Inflammatory macrophage treated with lipopolysaccharide for 4 hours (primary cell): ENCODE results near the gene CASZ1.
A peak's percentile ranks its signal among the peaks of the same experiment; 100 is the strongest.

Source experiments
- DNase-seq: peaks from one replicate; pipeline ENCODE4 v3.0.0-alpha.2; 2020

Gene CASZ1

GRCh38 chr1:10820422-10820821 lies 24.0 kb upstream of the CASZ1 start:
- DNase-seq: no peak

- DNase-seq: no peak
Measured at GRCh38 chr1:10819198-10819901, 22.9 kb upstream of the CASZ1 start.

GRCh38 chr1:10818262-10819197 lies 22.1 kb upstream of the CASZ1 start:
- DNase-seq: no peak

DNA sequence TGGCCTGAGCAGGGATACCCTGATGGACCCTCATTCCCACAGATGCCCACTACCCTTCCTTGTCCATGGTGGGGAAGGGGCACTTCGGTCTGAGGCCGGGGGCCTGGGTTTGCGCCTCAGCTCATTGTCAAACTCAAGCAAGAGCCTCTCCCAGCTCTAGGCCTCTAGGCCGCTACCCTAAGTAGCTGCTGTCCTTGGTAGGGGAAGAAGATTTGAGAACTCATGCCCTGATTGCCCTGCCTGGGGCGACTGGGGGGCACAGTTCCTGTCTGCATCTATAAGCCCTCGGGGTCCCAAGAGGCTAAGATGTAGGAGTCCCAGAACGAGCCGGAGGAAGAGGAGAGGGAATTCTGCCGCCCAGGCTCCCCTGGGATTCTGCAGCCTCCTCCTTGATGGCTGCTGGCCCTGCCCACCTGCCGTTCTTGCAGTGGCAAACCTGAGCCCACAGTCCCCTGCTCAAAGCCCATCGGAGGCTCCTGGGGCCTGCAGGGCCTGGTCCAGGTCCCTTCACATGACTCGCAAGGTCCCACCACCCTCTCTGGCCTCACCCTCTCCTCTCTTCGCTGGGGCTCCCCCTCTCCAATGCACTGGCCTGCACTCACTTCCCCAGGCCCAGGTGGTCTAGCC lies 20.4 kb upstream of the CASZ1 start:
- no peak for DNase-seq

- no peak for DNase-seq
Measured at GRCh38 chr1:10816233-10816632, 19.8 kb upstream of the CASZ1 start.

DNA sequence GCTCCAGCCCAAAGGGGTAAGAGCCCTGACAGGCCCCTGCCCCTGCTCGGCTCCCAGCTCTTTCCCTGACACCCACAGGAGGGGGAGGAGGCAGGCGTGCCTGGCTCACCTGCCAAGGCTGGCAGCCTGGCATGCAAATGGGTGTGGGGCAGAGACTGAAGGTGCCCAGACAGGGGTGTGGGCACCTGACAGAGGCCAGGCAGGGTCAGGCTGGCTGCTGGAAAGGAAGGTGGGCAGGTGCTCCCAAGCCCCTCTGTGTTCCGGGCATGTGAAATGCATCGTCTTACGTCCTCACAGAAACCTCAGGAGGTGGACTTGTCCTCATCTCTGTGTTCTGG lies 19.4 kb upstream of the CASZ1 start:
- no peak for DNase-seq

- no peak for DNase-seq
Measured at GRCh38 chr1:10814976-10815857, 18.8 kb upstream of the CASZ1 start.

DNA sequence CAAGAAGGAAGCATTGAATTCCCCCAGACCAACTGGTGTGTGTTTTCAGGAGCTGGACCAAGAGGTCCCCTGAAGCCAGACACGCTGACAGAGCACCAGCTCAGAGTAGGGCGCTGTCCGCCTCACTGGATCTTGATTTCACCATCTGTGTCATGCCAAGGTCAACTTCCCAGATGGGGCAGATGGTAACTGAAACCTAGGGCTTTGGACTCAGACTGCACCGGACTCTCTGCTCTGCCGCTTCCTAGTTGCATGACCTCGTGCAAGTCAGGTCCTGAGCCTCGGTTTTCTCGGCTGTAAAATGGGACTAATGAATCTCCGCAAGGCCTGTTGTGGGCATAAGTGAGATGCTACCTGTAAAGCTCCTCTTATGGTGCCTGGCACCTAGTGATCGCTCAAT lies 17.9 kb upstream of the CASZ1 start:
- DNase-seq: no peak

DNA sequence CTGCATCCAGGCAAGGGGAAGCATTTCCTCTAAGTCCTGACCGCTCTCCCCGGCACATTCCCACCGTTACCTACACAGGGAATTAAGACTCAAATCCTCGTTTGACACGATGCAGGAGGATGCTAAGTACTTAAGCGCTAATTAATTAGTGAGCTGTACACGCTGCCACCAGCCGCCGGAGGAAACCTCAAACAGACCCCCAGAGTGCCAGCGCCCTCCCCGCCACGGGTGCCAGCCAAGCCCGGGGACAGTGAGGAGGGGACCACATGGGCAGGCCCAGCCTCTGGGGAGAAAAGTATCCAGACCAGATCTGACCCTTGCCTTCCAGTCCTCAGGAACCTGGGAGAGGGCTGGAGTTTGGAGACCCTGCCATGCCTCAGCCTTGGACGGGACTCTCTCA lies 17.4 kb upstream of the CASZ1 start:
- DNase-seq: no peak

- no peak for DNase-seq
Measured at GRCh38 chr1:10812387-10812915, 16.0 kb upstream of the CASZ1 start.

DNA sequence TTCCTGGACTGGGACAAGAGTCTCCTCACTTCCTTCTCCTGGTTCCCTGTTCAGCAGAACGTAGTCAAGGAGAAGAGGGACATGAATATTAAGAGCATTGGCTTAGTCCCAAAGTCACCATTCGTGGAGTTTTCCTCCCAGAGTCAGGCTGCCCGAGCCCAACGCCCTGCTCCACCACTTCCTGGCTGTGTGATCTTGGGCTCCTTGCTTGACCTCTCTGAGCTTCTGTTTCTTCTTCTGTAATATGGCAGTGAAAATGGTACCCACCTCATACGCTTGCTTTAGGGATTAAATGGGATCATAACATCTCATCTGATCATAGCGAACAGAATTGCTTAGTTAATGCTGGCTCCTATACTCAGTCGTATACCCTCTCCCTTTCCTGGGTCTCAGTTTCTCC lies 12.0 kb upstream of the CASZ1 start:
- no peak for DNase-seq

- DNase-seq: no peak
Measured at GRCh38 chr1:10806966-10807365, 10.5 kb upstream of the CASZ1 start.

- no peak for DNase-seq
Measured at GRCh38 chr1:10803971-10804820, 7.8 kb upstream of the CASZ1 start.

DNA sequence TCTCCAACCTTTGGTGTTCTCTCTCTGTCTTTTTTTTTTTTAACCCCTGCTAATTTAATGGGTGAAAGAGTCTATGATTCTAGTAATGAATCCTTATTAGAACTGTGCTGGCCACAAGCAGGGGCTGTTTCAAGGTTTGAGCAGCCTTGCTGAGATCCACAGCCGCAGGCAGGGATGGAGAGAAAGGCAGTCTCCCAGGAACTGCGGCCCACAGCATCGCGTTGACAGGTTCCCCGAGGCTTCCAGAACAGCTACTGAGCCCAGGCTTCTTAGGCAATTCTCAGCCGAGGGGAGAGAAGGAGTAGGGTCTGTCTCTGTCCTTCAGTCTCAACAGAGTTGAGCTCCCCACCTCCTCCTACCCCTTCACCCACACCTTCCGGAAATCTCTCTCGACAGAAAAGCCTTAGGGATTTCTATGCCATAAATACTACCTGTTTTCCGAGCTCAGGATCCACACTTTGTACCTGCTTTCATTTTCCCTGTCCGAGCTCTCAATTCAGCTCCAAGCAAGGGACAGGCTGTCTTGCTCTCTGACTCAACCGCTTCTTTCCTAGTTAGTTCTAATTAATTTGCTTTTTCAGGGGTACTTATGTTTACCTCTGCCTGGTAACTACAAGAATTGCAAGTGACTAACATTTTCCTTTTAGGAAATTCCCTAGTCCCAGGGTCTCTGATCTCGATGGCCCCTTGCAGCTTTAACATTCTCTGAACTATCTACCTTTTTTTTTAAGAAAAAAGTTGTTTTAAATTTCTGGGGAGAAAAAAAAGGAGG lies 6.7 kb upstream of the CASZ1 start:
- DNase-seq: no peak

GRCh38 chr1:10800778-10801177 lies 4.3 kb upstream of the CASZ1 start:
- no peak for DNase-seq

DNA sequence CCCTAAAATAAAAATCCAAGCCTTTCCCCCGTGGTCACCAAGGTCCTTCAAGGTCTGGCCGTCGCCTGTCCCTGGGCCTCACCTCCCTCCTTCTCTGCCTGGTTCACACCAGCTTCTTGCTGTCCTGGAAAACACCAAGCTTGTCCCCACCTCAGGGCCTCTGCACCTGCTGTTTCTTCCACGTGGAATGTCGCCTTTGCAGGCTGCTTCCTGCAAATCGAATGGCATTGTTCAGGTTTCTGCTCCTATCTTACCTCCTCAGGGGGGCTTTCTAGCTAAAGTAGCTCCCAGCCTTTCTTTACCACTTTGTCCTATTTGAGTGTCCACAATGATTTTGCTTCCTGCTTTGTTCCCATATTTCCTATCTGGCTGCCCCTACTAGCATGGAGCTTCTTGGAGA lies 3.3 kb upstream of the CASZ1 start:
- no peak for DNase-seq

GRCh38 chr1:10795276-10796021 lies 997 bp downstream of the CASZ1 start:
- no peak for DNase-seq

GRCh38 chr1:10794724-10795275 lies 1.6 kb downstream of the CASZ1 start:
- DNase-seq: peak; percentile 2

DNA sequence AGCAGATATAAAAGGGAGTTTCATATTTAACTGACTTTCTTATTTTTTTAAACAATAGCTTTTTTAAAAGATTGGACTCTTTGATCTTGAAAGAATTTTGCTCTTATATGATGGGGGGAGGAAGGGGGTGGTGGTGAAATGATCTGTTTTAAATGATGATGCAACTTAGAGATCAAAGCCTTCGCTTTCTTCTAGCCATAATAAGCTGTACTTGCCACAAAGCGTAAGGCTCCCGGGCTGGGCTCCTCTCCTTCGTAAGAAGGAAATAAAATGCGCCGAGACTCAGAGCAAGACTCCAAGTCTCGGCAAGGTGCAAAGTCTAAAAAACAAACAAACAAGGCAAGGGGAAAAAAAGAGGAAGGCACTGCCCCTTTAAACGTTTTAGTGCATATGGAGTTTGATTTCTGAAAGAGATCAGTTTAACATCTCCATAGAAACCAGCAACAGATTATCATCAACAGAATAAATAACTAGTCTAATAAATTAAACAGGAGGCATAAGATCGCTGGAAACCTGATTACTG lies 3.3 kb downstream of the CASZ1 start:
- DNase-seq: no peak
